Neuronal stem cell (in vitro differentiated cells): Measurements from ENCODE around the gene TBL3.

Experiments used
- DNase-seq: peaks from one replicate; pipeline ENCODE4 v3.0.0-alpha.2; 2013; ENCODE audit warnings: low spot score
- H2AFZ ChIP-seq: one replicate; pipeline ENCODE4 v1.6.1; 2013; ENCODE audit warnings: mild to moderate bottlenecking, low read length, inconsistent platforms
- H2AK5ac ChIP-seq: 2 replicates; pipeline ENCODE4 v1.6.1; 2013; ENCODE audit warnings: low read depth, mild to moderate bottlenecking, inconsistent platforms, low read length, moderate library complexity, mixed read lengths
- H2BK120ac ChIP-seq: 2 replicates; pipeline ENCODE4 v1.6.1; 2013; ENCODE audit warnings: low read depth, mild to moderate bottlenecking, inconsistent platforms, low read length, moderate library complexity, mixed read lengths
- H2BK12ac ChIP-seq: one replicate; pipeline ENCODE4 v1.6.1; 2013; ENCODE audit warnings: low read length, inconsistent platforms
- H2BK15ac ChIP-seq: 2 replicates; pipeline ENCODE4 v1.6.1; 2013; ENCODE audit warnings: mild to moderate bottlenecking, low read length, inconsistent platforms, mixed read lengths
- H2BK5ac ChIP-seq: one replicate; pipeline ENCODE4 v1.6.1; 2013; ENCODE audit warnings: inconsistent platforms, mild to moderate bottlenecking, low read length, moderate library complexity
- H3K14ac ChIP-seq: one replicate; pipeline ENCODE4 v1.6.1; 2013; ENCODE audit warnings: low read length, inconsistent platforms
- H3K18ac ChIP-seq: 2 replicates; pipeline ENCODE4 v1.6.1; 2013; ENCODE audit warnings: low read length, inconsistent platforms
- H3K23ac ChIP-seq: 2 replicates; pipeline ENCODE4 v1.6.1; 2013; ENCODE audit warnings: low read depth, mild to moderate bottlenecking, mixed read lengths, low read length, inconsistent platforms; ENCODE audit not compliant: poor library complexity
- H3K27ac ChIP-seq: replicated peaks from 3 replicates; pipeline ENCODE4 v1.5.1; 2013; ENCODE audit warnings: low read length, inconsistent platforms
- H3K27me3 ChIP-seq, 3 experiments: 2 replicates each; pipeline ENCODE4 v1.6.1; 2013; ENCODE audit warnings: low read length in 3 of 3, mild to moderate bottlenecking in 2 of 3, inconsistent platforms in 1 of 3, low read depth in 1 of 3, mixed read lengths in 1 of 3, moderate library complexity in 1 of 3; ENCODE audit not compliant: control insufficient read depth in 3 of 3, insufficient read depth in 3 of 3
- H3K36me3 ChIP-seq, 2 donors: replicated peaks in 1 of 2; 2 replicates each; pipeline ENCODE4 v1.6.1; 2013; ENCODE audit warnings: low read length in 2 of 2; ENCODE audit not compliant: control insufficient read depth in 2 of 2, insufficient read depth in 2 of 2
- H3K4ac ChIP-seq: 2 replicates; pipeline ENCODE4 v1.6.1; 2013; ENCODE audit warnings: inconsistent platforms, mild to moderate bottlenecking, low read length, moderate library complexity
- H3K4me1 ChIP-seq, 2 donors: 1 replicate in 1 of 2; 2 replicates in 1 of 2; pipeline ENCODE4 v1.6.1; 2013; ENCODE audit warnings: low read length in 2 of 2, low read depth in 1 of 2; ENCODE audit not compliant: control insufficient read depth in 2 of 2, insufficient read depth in 1 of 2
- H3K4me2 ChIP-seq: one replicate; pipeline ENCODE4 v1.6.1; 2013; ENCODE audit warnings: mild to moderate bottlenecking, low read length, inconsistent platforms; ENCODE audit not compliant: insufficient read depth, poor library complexity, severe bottlenecking
- H3K4me3 ChIP-seq, 2 donors: 2 replicates each; pipeline ENCODE4 v1.5.1; 2013; ENCODE audit warnings: low read length in 2 of 2, mild to moderate bottlenecking in 2 of 2, inconsistent platforms in 1 of 2, moderate library complexity in 1 of 2
- H3K79me1 ChIP-seq: one replicate; pipeline ENCODE4 v1.6.1; 2013; ENCODE audit warnings: low read depth, mild to moderate bottlenecking, inconsistent platforms, low read length, moderate library complexity
- H3K9ac ChIP-seq: one replicate; pipeline ENCODE4 v1.6.1; 2013; ENCODE audit warnings: mild to moderate bottlenecking, low read depth, low read length, inconsistent platforms; ENCODE audit not compliant: poor library complexity
- H3K9me3 ChIP-seq, 2 donors: replicated peaks in 1 of 2; 2 replicates each; pipeline versions ENCODE3 to v1.6.1; 2013; ENCODE audit warnings: low read length in 2 of 2, mild to moderate bottlenecking in 2 of 2, inconsistent platforms in 1 of 2, low read depth in 1 of 2, mixed read lengths in 1 of 2, moderate library complexity in 1 of 2; ENCODE audit not compliant: control insufficient read depth in 2 of 2, insufficient read depth in 1 of 2
- H4K8ac ChIP-seq: one replicate; pipeline ENCODE4 v1.6.1; 2013; ENCODE audit warnings: low read depth, mild to moderate bottlenecking, inconsistent platforms, low read length, moderate library complexity
- H4K91ac ChIP-seq: one replicate; pipeline ENCODE4 v1.6.1; 2013; ENCODE audit warnings: low read length, low read depth, mild to moderate bottlenecking, inconsistent platforms; ENCODE audit not compliant: poor library complexity
- WGBS, 2 donors: extraction: QIAGEN DNeasy Blood & Tissue Kit; methylation state at CpG; one replicate each; pipeline ENCODE4 v1.1.7; 2013; ENCODE audit warnings: missing lambda C conversion rate in 2 of 2, mixed read lengths in 1 of 2; ENCODE audit not compliant: insufficient read length in 2 of 2, insufficient replicate concordance in 1 of 2; ENCODE audit errors: extremely low coverage in 2 of 2; 5-methylcytosine and 5-hydroxymethylcytosine counted together

TBL3 gene

GRCh38 chr16:1998852-1999801 is 27.3 kb downstream of the TBL3 start:
- H3K4ac ChIP-seq, result no peak overlapping the region
- H3K18ac ChIP-seq, result peak overlapping the region; percentile 28
- H3K27ac ChIP-seq, result no peak overlapping the region
- H2BK5ac ChIP-seq, result peak overlapping the region; percentile 39
- H3K27me3 ChIP-seq, result no peaks in the 10 kb centered on the region
- H3K4me3 ChIP-seq, result no peak overlapping the region
- no peak overlapping the region for H4K91ac ChIP-seq
- no peak overlapping the region for H2AFZ ChIP-seq
- peaks cover 41 to 74% of the 10 kb centered on the region in 2 donors for H3K36me3 ChIP-seq
- H2BK15ac ChIP-seq, result no peak overlapping the region
- H3K14ac ChIP-seq, result no peak overlapping the region
- no peak overlapping the region for H3K23ac ChIP-seq
- no peak overlapping the region for H2BK120ac ChIP-seq
- no peak overlapping the region for H3K4me2 ChIP-seq
- no peak for DNase-seq
- no peak overlapping the region for H2AK5ac ChIP-seq
- H3K4me1 ChIP-seq, result peaks cover 4 to 6% of the 10 kb centered on the region in 2 donors
- no peaks in the 10 kb centered on the region for H3K9me3 ChIP-seq
- no CpG with 5 or more reads among the region's 39 CpGs for WGBS, 2 donors
- peak overlapping the region; percentile 21 for H3K9ac ChIP-seq
- H4K8ac ChIP-seq, result no peak overlapping the region
- H3K79me1 ChIP-seq, result peaks cover 22% of the 10 kb centered on the region
- H2BK12ac ChIP-seq, result peak overlapping the region; percentile 22

- Histone ChIP-seq H3K18ac (no peak overlapping the region), H3K79me1 (peaks cover 25% of the 10 kb centered on the region), H3K4ac (no peak overlapping the region), H3K9ac (no peak overlapping the region), H3K27me3 (no peaks in the 10 kb centered on the region), H3K4me1 (peaks cover 11 to 13% of the 10 kb centered on the region in 2 donors), H3K4me2 (no peak overlapping the region), H3K9me3 (no peaks in the 10 kb centered on the region), H2BK5ac (no peak overlapping the region), H2AK5ac (no peak overlapping the region), H4K91ac (no peak overlapping the region), H3K36me3 (peaks cover 41 to 73% of the 10 kb centered on the region in 2 donors), H3K27ac (no peak overlapping the region), H3K23ac (peak overlapping the region; percentile 17), H2BK15ac (no peak overlapping the region), H3K4me3 (no peak overlapping the region), H3K14ac (peak overlapping the region; percentile 2), H2AFZ (no peak overlapping the region), H2BK12ac (no peak overlapping the region), H4K8ac (no peak overlapping the region), H2BK120ac (no peak overlapping the region)
- no CpG with 5 or more reads among the region's 28 CpGs for WGBS, 2 donors
- no peak for DNase-seq
These were observed 28.1 kb downstream of the TBL3 start for GRCh38 chr16:1999866-2000514.

- WGBS, 2 donors, result no CpG with 5 or more reads among the region's 19 CpGs
- H3K36me3 ChIP-seq, result peaks cover 41 to 73% of the 10 kb centered on the region in 2 donors
These were observed 29.2 kb downstream of the TBL3 start for GRCh38 chr16:2001035-2001434.

More at GRCh38 chr16:2001035-2001434, 29.2 kb downstream of the TBL3 start:
- Histone ChIP-seq H3K14ac (no peak overlapping the region), H3K4me1 (peaks cover 11 to 13% of the 10 kb centered on the region in 2 donors), H4K8ac (no peak overlapping the region), H3K79me1 (peaks cover 28% of the 10 kb centered on the region), H2AK5ac (no peak overlapping the region), H3K9me3 (no peaks in the 10 kb centered on the region), H2BK15ac (no peak overlapping the region), H3K4me2 (no peak overlapping the region), H3K27me3 (no peaks in the 10 kb centered on the region), H3K9ac (no peak overlapping the region), H2BK12ac (no peak overlapping the region), H4K91ac (no peak overlapping the region), H2BK5ac (no peak overlapping the region), H2AFZ (no peak overlapping the region), H3K4ac (no peak overlapping the region), H2BK120ac (no peak overlapping the region), H3K23ac (no peak overlapping the region), H3K4me3 (no peak overlapping the region), H3K18ac (no peak overlapping the region), H3K27ac (no peak overlapping the region)
- DNase-seq, result no peak
